CD4-positive, alpha-beta T cell (primary cell): Measurements from ENCODE around the gene MRPL44. TPM values are rescaled to one million over a fixed set of nuclear protein-coding genes. Genes with fewer than 3 reads are reported as not detected.
A peak's percentile ranks its signal among the peaks of the same experiment; 100 is the strongest.

Source experiments
- ATAC-seq: fragments of 200-7000 bp; cut with Tn5 transposase; one replicate; pipeline ENCODE4 v1.10.0; 2022; ENCODE audit warnings: mild to moderate bottlenecking; ENCODE audit not compliant: poor library complexity
- CTCF ChIA-PET: fragments of 350-600 bp; sonication (Branson Sonifier 250); formaldehyde crosslinking; loops from one replicate; lab custom pipeline; 2021; ENCODE audit warnings: antibody characterized with exemption, inconsistent platforms; lab: Charles Lee
- POLR2A ChIA-PET: fragments of 350-600 bp; sonication (Branson Sonifier 250); formaldehyde crosslinking; loops from one replicate; lab custom pipeline; 2021; ENCODE audit warnings: antibody characterized with exemption, inconsistent platforms; lab: Charles Lee
- DNase-seq, 14 experiments: peaks; one replicate each; pipeline ENCODE4 v3.0.0-alpha.2; 2013 to 2020; ENCODE audit warnings: mixed read lengths in 2 of 14
- H3K27ac ChIP-seq, 2 donors: one replicate each; pipeline versions ENCODE4 v1.5.1 to v1.7.0; 2013; ENCODE audit warnings: low read length in 2 of 2, low read depth in 1 of 2, mild to moderate bottlenecking in 1 of 2
- H3K27me3 ChIP-seq, 2 experiments: 1 replicate in 1 of 2; 2 replicates in 1 of 2; pipeline versions ENCODE4 v1.6.1 to v1.7.0; 2013; ENCODE audit warnings: low read length in 2 of 2, control low read depth in 1 of 2, mild to moderate bottlenecking in 1 of 2, moderate library complexity in 1 of 2; ENCODE audit not compliant: insufficient read depth in 2 of 2, control insufficient read depth in 1 of 2
- H3K36me3 ChIP-seq: one replicate; pipeline ENCODE4 v1.6.1; 2013; ENCODE audit warnings: low read length, control low read depth; ENCODE audit not compliant: insufficient read depth
- H3K4me1 ChIP-seq: one replicate; pipeline ENCODE4 v1.6.1; 2013; ENCODE audit warnings: low read length, control low read depth; ENCODE audit not compliant: insufficient read depth
- H3K4me3 ChIP-seq: one replicate; pipeline ENCODE4 v1.5.1; 2013; ENCODE audit warnings: mild to moderate bottlenecking, low read length, moderate library complexity
- H3K9me3 ChIP-seq, 2 experiments: 1 replicate in 1 of 2; 2 replicates in 1 of 2; pipeline versions ENCODE4 v1.6.1 to v1.7.0; 2013; ENCODE audit warnings: low read length in 2 of 2, mild to moderate bottlenecking in 2 of 2, control low read depth in 1 of 2, moderate library complexity in 1 of 2; ENCODE audit not compliant: control insufficient read depth in 1 of 2, insufficient read depth in 1 of 2
- H3K27ac Mint-ChIP-seq: one replicate; pipeline ENCODE4 v1.8.0; 2020; ENCODE audit warnings: mixed read lengths
- H3K27me3 Mint-ChIP-seq: one replicate; pipeline ENCODE4 v1.8.0; 2021; ENCODE audit warnings: mixed read lengths
- H3K36me3 Mint-ChIP-seq: one replicate; pipeline ENCODE4 v1.8.0; 2021; ENCODE audit warnings: low read depth, mixed read lengths
- H3K4me1 Mint-ChIP-seq: one replicate; pipeline ENCODE4 v1.8.0; 2021; ENCODE audit warnings: low read depth, mixed read lengths
- H3K4me3 Mint-ChIP-seq: one replicate; pipeline ENCODE4 v1.8.0; 2020; ENCODE audit warnings: mild to moderate bottlenecking, mixed read lengths
- H3K9me3 Mint-ChIP-seq: one replicate; pipeline ENCODE4 v1.8.0; 2020; ENCODE audit warnings: mixed read lengths
- CTCF ChIP-seq: fragments of 200-600 bp; IDR thresholded peaks from one replicate; pipeline ENCODE4 v1.8.0; 2022; ENCODE audit warnings: antibody characterized with exemption, mild to moderate bottlenecking
- intact Hi-C, 2 experiments: fragments of 100-400 bp; cut with DNase I in 1 of 2; cut with micrococcal nuclease in 1 of 2; formaldehyde crosslinking; loops; one replicate each; pipeline versions ENCODE4 v1.15.1 to v1.9.0; 2023 to 2025; cut with DNase I, micrococcal nuclease
- total RNA-seq, 174 experiments: library from RNA in 2 of 174; stranded (reverse) in 2 of 174; gene quantifications; one replicate each; pipeline ENCODE4 v1.2.3 and lab custom pipeline; 2021 to 2026

The MRPL44 gene
- total RNA-seq, 2 experiments from 2014 or later: 40.0 to 40.1 TPM

- Mint-ChIP-seq H3K4me1 (no peaks in the 10 kb centered on the region), H3K36me3 (peaks cover under 1% of the 10 kb centered on the region), H3K4me3 (no peak overlapping the region), H3K9me3 (no peaks in the 10 kb centered on the region), H3K27ac (no peak overlapping the region), H3K27me3 (peaks cover 18% of the 10 kb centered on the region)
- Histone ChIP-seq H3K27me3 (no peaks in the 10 kb centered on the region), H3K27ac (no peak overlapping the region), H3K9me3 (no peaks in the 10 kb centered on the region), H3K36me3 (no peaks in the 10 kb centered on the region), H3K4me1 (no peaks in the 10 kb centered on the region), H3K4me3 (no peak overlapping the region)
- no peak for TF ChIP-seq CTCF
- POLR2A ChIA-PET: no interaction called here
- intact Hi-C loops: loop anchor here (5.0 to 10.0 kb wide), 2 partner anchors 52 to 665 kb away; no protein-coding TSS in a partner anchor
- ATAC-seq (no peak), DNase-seq (no peak)
- CTCF ChIA-PET: no interaction called here
Measured at GRCh38 chr2:223989856-223990232, 32.6 kb downstream of the MRPL44 start.

- Mint-ChIP-seq H3K27me3 (peaks cover 8% of the 10 kb centered on the region), H3K4me3 (no peak overlapping the region), H3K27ac (no peak overlapping the region), H3K9me3 (no peaks in the 10 kb centered on the region), H3K36me3 (no peaks in the 10 kb centered on the region), H3K4me1 (no peaks in the 10 kb centered on the region)
- Histone ChIP-seq H3K4me1 (no peaks in the 10 kb centered on the region), H3K27ac (no peak overlapping the region), H3K27me3 (no peaks in the 10 kb centered on the region), H3K36me3 (no peaks in the 10 kb centered on the region), H3K9me3 (no peaks in the 10 kb centered on the region), H3K4me3 (no peak overlapping the region)
- POLR2A ChIA-PET: no interaction called here
- ATAC-seq (no peak), DNase-seq (no peak)
- TF ChIP-seq CTCF: no peak
- intact Hi-C loops: loop anchor here (2.0 to 10.0 kb wide), 3 partner anchors 51 to 663 kb away; no protein-coding TSS in a partner anchor
- CTCF ChIA-PET: interaction anchor here (1.0 to 3.4 kb wide), 2 partner anchors 21 to 293 kb away, joined by 3 to 17 read pairs; no protein-coding TSS in a partner anchor
Measured at GRCh38 chr2:223991611-223992010, 34.3 kb downstream of the MRPL44 start.

- peak; percentile 78 for ATAC-seq
- DNase-seq: peak; percentile 32 to 82 (median 50)
- Mint-ChIP-seq H3K36me3 (no peaks in the 10 kb centered on the region), H3K27me3 (no peaks in the 10 kb centered on the region), H3K9me3 (no peaks in the 10 kb centered on the region), H3K4me3 (no peak overlapping the region), H3K4me1 (no peaks in the 10 kb centered on the region), H3K27ac (no peak overlapping the region)
- H3K4me3 ChIP-seq: no peak overlapping the region
- ChIA-PET POLR2A (interaction anchor here (0.8 to 1.5 kb wide), 4 partner anchors 9 to 290 kb away, joined by 3 to 6 read pairs (median 4); no protein-coding TSS in a partner anchor), CTCF (interaction anchor here (0.7 to 3.4 kb wide), 13 partner anchors 10 to 292 kb away, joined by 3 to 18 read pairs (median 4); partner anchors contain the start of gene SERPINE2)
- no peaks in the 10 kb centered on the region for H3K4me1 ChIP-seq
- intact Hi-C loops: loop anchor here (1.0 to 10.0 kb wide), 6 partner anchors 23 to 661 kb away; no protein-coding TSS in a partner anchor
- H3K27ac ChIP-seq: no peak overlapping the region
- peak; percentile 76 for TF ChIP-seq CTCF
- no peaks in the 10 kb centered on the region for H3K9me3 ChIP-seq
- H3K36me3 ChIP-seq: no peaks in the 10 kb centered on the region
- no peaks in the 10 kb centered on the region for H3K27me3 ChIP-seq
Measured at GRCh38 chr2:223993634-223994232, 36.5 kb downstream of the MRPL44 start.
